NCI-H82 treated with DMSO at 0.1 percent for 48 hours (cell line): ENCODE measurements around the gene CDH13.

ENCODE experiments used
- DNase-seq: peaks from one replicate; lab custom pipeline; 2025; ENCODE audit not compliant: unreplicated experiment; lab: John Stamatoyannopoulos, UW

CDH13 gene

DNA sequence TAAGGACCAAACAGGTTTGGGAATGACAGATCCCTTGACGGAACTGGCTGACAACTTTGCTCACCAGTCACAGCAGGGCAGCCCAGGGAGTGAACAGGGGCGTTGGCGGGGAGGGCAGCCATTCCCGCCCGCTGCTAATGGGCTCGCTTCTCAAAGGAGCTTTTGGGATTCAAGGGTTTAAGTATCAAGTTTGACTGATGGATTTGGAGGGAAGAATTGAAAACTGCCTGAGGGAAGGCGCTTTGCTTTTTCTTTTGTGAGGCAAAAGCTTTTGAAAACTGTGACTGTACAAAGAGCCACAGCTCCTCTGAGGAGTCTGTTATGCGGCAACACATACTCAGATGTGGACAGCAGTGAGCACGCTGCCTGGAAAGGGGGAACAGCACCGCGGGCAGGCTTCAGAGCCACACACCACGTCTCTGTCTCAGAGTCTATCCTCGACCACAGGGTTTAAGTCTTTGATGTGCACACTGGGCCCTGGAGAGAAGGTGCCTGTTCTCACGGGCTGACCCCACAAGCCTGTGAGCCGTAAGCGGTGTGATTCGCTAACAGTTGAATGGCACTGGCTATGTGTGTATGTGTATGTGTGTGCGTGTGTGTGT lies 1101.1 kb downstream of the CDH13 start:
- DNase-seq: no peak

DNA sequence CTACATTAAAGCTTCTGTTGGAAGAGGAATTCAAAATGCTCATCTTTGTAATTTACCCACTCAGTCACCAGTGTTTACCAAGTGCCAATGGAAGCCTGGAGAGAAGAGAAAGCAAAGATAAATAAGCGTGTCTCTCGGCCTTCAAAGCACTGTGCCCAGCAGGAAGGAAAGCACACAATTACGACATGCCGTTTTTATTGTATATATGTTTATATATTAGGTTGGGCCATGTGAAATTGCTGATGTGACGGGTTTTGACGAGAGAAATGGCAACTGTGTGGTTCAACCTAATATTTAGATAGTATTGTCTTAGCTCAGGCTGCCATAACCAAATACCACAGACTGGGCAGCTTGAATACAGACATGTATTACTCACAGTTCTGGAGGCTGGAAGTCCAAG lies 1101.7 kb downstream of the CDH13 start:
- no peak for DNase-seq

DNA sequence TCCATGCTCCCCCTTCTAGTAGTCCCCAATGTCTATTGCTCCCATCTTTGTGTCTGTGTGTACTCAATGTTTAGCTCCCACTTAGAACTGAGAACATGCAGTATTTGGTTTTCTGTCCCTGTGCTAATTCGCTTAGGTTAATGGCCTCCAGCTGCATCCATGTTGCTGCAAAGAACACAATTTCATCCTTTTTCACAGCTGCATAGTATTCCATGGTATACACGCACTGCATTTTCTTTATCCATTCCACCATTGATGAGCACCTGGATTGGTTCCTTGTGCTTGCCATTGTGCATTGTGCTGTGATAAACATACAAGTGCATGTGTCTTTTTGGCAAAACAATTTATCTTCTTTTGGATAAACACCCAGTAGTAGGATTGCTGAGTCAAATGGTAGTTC lies 1104.0 kb downstream of the CDH13 start:
- no peak for DNase-seq

DNA sequence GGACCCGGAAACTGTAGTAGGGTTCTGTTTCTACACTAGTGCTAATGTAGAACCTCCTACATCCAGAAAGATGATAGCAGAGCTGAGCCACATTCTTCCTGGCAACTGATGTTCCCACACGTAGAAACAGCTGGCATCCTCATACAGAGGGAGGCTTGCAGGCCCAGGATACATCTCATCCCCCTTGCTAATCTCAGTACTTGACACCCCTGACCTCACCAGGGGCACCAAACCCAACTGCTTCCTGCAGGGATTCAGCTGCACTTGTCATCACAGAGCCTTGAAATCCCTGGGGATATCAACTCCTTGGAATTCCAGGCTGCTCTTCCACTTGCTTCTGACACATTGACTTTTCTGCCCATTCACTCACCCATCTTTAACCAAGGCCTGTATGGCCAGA lies 1105.8 kb downstream of the CDH13 start:
- no peak for DNase-seq

DNA sequence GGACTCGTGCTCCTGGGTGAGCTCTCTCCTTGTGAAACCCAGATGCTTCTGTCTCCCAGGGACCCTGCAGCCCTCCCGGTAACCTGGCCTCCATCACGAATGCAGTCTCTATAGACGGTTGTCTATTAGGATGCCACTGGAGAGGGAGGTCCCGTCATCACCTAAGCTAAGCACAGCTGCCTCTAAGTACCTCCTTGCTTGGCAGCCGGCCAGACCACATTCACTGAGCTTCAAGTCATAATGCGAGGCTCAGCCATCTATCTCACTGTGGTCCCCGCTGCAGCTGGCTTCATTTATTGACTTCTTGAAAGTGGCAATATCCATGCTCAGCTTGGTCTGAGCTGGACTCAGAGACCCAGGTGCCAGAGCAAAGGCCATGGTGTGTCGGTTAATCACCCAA lies 1106.5 kb downstream of the CDH13 start:
- peak; percentile 2 for DNase-seq

DNA sequence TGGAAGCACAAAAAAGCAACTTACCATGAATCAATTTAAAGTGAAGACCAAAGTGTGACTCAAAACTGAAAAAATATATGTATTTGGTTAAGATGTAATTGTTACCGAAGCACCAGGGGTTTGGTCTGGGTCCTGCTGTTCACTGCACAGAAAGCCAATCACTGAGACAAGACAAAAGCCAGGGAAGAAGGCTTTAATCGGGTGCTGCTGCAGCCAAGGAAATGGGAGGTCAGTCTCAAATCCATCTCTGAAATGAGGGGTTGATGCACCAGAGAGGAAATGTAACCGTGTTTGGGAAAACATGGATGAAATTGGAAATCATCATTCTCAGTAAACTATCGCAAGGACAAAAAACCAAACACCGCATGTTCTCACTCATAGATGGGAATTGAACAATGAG lies 1107.4 kb downstream of the CDH13 start:
- no peak for DNase-seq

DNA sequence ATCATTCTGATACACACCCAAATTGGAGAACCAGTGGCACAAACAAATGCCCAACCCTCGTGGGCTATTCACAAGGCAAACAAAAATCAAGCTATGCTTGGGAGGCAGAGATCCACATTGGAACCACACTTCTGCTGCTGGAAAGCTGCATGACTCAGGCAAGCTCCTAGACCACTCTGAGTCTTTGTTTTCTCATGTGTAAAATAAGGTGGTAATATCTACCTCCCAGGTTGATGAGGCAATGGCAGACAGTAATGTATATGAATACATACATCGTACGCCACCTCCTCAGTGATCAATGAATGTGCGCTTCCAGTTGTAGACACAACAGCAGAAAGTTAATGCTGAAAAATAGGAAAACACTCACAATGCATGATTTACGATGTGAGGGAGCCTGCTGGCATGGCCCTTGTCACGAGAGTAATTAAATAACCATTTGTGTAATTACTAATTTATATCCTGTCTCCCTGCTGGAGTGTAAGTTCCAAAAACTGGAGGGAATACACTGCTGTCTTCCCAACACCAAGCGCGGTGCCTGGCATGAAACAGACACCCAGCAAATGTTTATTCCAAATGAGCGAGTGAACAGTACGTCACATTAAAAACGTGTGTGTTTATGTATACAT lies 1111.1 kb downstream of the CDH13 start:
- DNase-seq: no peak

DNA sequence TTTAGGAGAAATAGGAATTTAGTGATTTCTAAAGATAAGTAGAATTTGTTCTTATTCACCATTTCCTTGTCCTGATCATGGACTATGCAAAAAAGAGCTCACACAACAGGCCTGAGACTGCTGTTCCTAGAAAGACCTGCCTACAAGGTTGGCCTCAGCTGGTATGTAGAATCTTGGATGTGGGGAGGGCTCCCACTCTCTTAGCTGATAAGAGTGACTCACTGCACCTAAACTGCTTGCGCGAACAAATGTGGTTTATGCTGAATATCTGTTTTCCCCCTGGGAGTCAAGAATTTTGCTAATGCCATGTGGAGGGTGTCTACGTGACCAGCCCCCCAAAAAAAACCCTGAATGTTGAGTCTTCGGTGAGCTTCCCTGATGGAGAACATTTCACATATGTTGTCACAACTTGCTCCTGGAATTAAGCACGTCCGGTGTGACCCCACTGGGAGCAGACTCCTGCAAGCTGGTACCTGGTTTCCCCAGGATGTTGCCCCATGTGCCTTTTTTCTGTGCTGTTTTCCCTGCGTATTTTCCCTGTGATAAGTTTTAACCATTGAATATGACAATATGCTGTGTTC lies 1112.2 kb downstream of the CDH13 start:
- no peak for DNase-seq

DNA sequence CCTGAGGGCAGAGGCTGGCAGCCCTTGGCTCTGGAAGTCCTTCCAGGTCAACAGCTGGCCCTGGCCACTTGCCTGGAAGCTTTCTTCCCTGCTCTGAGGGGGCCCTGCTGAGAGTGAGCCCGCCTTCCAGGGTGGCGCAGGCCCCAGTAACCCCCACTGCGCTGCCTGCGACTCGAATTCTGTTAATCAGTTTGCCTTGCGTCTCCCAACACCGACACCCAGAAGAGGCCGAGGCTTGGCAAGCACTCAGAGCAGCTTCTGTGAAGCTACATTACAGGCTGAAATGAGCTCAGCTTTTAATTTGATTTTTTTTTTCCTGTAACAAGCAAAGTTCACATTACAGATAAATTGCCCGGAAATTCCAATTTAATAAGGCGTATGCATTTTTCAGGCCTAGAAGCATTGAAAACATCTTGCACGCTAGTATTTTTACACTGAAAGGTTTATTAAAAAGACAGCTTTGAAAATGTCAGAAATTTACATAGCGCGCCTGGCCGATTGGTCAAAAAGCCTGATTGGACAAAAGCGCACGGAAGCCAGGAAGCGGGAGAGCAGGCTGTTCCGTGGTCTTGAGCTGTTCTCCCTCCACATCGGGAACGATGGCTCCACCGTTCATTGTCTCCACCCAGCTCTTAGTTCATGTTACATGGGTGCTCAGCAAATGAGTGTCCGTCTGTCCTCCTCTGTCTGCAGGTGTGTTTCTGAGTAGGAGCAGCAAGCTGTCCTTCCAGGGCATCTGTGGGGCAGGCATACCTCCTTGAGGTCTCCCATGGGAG lies 1115.5 kb downstream of the CDH13 start:
- DNase-seq: no peak

DNA sequence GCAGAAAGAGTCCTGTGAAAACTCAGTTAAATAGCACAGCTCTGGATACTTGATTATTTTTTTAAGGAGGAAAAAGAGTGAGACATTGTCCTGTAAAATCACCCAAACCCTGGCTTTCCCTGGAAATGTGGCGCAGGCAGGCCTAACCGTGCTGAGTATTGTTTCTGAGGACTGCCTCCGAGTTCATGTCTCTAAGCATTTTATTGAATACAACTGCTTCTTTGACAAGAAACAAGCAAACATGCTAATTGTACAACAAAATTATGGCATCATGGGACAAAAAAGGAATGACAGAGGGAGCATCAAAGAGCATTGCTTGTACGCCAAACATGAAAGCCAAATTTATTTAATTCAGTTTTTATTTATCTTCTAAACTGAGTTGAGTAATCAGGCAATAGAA lies 1116.5 kb downstream of the CDH13 start:
- DNase-seq: no peak

DNA sequence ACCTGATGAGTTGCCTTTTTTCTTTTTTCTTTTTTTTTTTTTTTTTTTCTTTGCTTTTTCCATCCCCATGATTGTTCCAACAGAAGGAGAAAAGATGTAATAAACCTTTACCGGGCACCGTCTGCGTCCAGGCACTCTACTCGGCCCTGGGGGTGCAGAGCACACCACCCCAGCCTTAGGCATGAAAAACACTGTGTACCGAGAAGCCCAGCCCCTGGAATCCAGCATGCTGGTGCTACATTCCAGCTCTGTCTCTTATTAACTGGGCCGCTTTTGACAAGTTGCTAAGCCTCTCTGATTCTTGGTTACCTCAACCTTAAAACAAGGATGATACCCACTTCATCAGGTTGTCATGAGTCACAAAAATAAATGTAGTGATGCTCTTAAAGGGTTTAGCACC lies 1117.0 kb downstream of the CDH13 start:
- no peak for DNase-seq

DNA sequence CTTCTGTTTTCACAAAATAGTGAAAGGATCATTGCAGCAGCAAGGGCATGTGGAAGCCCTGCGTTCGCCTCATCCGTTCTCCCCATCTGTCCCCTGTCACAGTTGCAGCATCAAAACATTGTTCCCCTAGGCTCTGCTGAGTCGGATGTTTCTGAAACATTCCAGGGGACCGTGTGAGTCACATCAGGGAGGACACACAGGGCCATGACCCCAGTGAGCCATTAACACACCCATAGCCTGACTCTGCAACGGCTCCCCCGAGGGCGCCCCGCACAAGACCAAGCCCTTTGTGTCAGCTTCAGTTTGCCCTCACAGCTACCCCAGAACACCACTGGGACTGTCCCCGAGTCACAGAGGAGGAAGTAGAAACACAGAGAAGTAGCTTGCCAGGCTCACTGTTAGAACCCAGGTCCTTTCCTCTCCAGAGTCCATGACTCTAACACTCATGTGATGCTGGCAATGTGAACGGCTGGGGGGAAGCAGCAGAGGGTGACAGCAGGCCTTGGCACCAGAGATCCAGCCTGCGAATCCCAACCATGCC lies 1117.7 kb downstream of the CDH13 start:
- no peak for DNase-seq

DNA sequence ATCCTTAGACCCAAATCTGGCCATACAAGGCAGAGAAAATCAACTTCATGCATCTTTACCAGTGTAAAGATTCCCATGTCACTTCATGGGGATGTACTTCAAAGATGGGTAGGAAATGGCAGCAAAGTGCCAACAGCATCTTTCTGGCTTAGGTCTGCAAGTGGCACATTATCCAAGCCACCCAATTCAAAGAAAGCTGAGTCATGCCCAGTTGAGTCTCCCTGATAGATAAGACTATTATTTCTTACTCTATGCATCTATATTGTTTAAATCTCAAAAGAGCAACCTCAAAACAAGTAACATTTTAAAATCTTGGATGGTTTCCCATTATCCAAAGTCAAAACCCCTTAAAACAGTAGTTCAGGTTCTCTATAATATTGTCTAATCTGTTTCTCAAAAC lies 1119.8 kb downstream of the CDH13 start:
- DNase-seq: no peak

DNA sequence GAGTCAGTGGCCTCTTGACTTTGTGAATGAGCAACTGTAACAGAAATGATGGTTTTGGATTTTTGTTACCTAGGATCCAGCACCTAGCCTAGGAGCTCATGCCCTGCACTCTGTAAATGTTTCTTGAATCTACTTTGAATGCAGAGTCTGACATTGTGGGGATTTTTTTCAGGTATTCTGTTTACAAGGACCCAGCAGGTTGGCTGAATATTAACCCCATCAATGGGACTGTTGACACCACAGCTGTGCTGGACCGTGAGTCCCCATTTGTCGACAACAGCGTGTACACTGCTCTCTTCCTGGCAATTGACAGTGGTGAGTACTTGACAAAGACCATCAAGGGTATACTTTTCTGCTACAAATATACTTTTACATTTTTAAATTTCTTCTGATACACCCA lies 1121.2 kb downstream of the CDH13 start:
- DNase-seq: no peak

DNA sequence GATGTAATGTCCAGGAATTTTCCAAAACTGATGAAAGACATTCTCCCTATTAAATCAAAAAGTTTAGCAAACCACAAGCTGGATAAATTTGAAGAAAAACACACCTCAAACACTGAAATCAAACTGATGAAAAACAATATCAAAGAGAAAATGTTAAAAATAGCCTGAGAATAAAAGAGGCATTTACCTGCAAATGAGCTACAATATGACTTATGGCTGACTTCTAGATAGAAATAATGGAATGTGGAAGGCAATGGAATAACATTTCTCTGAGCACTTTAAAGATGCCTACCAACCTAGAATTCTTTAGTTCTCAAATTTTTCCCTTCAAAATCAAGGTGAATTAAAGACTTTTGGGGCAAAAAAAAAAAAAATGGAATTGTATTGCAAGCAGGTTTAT lies 1128.6 kb downstream of the CDH13 start:
- DNase-seq: no peak

DNA sequence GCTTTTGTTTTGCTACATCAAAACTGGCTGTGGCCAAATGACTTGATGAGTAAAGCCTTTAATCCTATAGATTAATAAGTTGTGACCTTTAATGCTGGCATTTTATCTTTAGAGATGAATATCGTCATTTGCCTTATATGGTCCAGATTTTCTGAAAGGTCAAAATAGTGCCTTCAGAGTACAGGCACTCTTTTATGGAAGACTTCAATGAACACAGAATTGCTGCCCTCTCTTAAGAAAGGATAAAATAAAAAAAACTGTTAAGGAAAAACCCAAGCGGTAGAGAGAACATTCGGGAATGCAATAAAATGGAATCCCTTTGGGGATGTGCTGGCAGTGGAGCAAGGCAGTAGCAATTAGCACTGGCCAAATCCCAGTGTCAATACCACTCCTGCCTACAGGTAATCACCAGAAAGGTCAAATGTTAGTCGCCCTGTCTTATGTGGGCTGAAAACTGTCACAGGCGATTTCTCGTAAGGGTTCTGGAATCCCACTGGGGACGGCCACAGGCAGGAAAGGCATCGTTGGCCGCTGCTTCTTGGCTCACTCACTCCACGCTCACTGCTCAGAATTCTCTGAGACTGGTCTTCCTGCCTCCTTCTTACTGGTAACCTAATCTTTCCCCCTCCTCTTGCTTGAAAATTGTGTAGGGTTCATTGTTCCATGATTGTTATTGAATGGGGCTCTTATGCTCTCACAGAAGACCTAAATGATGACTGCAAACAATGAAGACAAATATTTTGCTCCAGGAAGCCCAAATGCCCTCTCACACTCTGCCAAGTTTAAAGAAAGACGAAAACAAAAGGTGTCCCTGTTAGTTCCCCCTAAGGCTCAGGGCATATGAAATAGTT lies 1135.6 kb downstream of the CDH13 start:
- DNase-seq: no peak

DNA sequence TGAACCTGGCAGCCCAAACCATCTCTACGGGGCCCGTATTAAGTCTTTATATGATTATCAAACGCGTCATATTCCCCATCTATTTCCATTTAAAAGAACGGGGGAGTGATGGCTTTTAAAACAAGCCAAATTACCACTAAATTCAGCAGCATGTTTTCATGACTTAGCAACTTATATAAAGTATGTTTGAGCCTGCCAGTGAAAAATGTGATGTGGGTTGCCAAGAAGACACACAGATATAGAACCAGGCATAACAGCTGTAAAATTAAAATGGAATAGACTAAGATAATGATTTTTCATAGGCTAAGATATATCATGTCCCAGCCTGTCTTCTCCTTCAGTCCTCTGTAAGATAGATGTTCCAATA lies 1136.2 kb downstream of the CDH13 start:
- DNase-seq: no peak

DNA sequence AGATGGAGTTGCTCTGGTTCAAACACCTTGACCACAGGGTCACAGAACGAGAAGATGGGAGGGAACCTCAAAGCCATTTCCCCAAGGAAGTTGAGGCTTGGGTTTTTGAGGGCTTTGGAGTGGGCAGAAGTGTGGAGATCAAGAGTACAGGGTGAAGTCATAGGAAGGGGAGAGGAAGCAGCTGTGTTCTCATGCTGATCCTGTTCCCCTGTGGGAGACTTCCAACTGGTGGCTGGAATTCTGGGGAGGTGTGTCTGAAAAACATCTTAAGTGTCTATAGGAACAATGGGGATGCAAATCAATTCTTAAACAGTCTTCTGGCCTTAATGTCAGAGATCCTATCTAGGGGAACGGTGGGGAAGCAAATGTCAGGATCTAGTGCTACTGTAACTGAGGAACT lies 1142.2 kb downstream of the CDH13 start:
- DNase-seq: no peak

DNA sequence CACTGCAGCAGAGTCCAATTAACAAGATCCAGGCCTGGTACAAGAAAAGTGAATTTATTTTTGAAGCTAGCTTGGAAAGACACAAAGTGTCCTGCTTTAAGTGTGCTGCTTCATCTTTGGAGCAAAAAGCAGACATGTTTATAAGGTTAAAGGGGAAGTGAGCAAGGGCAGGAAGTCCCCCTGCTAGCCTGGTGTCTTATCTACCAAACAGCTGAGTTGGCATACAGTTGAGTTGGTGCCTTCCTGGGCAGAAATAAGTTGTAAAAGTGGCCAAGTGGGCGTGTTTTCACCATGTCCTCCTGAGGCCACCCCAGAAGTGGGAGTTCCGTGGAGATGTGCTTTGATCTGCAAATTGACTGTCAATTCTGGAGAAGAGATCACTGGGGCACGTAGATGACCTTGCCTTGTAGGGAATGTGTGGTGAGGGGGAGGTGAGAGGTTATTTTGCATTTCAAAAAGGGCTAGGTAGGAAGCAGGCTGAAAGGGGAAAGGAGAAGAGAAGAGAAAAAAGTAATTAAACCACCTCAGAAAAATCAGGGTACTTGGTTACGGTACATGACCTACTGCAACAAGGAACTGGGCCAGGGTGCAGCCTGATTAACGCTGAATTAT lies 1142.7 kb downstream of the CDH13 start:
- DNase-seq: no peak

DNA sequence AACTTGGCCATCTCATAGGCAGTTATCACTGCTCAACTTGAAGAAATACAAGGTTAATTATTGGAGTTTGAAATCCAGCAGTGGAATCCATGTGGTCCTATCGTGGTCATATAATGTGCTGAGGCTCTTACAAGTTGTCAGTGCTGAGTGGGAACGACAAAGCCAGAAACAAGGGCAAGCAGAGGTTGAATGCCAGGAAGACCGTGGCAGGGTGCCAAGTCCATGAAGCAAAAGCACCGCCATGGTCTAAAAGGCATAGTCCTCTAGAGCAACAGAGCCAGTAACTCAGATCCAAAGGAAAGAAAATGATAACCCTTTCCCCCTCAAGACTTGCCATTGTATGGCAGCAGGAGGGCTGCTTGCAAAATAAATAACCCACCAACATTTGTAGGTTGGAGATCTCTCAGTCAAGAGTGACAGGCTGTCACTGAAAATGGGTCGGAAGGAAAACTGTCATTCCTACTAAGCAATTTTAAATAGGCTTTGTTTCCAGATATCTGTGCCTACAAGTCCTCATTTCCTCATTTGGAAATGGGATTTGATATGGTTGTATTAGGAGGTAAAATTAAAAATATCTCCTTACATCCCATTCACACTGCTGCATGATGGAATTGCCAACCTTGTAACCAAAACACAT lies 1144.7 kb downstream of the CDH13 start:
- DNase-seq: no peak
